HEK293 (cell line): ENCODE measurements around the gene SESN1.
"Not testable (repeated sequence)": the region's sequence is repeated elsewhere in the genome, so short reads cannot be mapped to it uniquely, and the experiment has no call there.

Experiments used
- CTCF ChIA-PET: fragments of 350-600 bp; formaldehyde crosslinking; extraction: SDS; loops from one replicate; lab custom pipeline; 2021; ENCODE audit warnings: antibody characterized with exemption; lab: Yijun Ruan, JAX
- POLR2A ChIA-PET: fragments of 300-600 bp; formaldehyde crosslinking; extraction: SDS; loops from one replicate; lab custom pipeline; 2020; ENCODE audit warnings: antibody characterized with exemption, inconsistent platforms; lab: Yijun Ruan, JAX
- H3K27ac ChIP-seq: fragments of 200-500 bp; sonication (Bioruptor generic); 2 replicates; pipeline ENCODE4 v1.5.1; 2014; ENCODE audit warnings: low read depth, low read length, control low read depth, inconsistent platforms; ENCODE audit errors: extremely low read depth
- H3K36me3 ChIP-seq, 2 experiments: fragments of 200-500 bp in 1 of 2; sonication (Bioruptor generic) in 1 of 2; 1 replicate in 1 of 2; 2 replicates in 1 of 2; pipeline ENCODE4 v1.5.1; 2014 to 2017; ENCODE audit warnings: inconsistent platforms in 2 of 2, low read length in 2 of 2; ENCODE audit not compliant: control insufficient read depth in 2 of 2, insufficient read depth in 1 of 2
- H3K4me1 ChIP-seq: fragments of 200-500 bp; sonication (Bioruptor generic); 2 replicates; pipeline ENCODE4 v1.5.1; 2014; ENCODE audit warnings: mild to moderate bottlenecking, low read length, inconsistent platforms; ENCODE audit not compliant: control insufficient read depth, insufficient read depth
- H3K4me3 ChIP-seq: 2 replicates; pipeline ENCODE4 v1.5.1; 2011; ENCODE audit warnings: low read depth, mild to moderate bottlenecking, control low read depth, low read length, moderate library complexity
- H3K9me3 ChIP-seq: fragments of 200-500 bp; sonication (Bioruptor generic); 2 replicates; pipeline ENCODE4 v1.5.1; 2014; ENCODE audit warnings: low read depth, low read length, inconsistent platforms; ENCODE audit not compliant: control insufficient read depth, insufficient read depth
- GLI2 ChIP-seq: fragments of 450-650 bp; formaldehyde crosslinking; IDR thresholded peaks from 2 replicates; pipeline ENCODE4; 2017; ENCODE audit warnings: missing biosample characterization, missing genetic modification characterization, low read depth, borderline replicate concordance
- GLIS2 ChIP-seq: fragments of 450-650 bp; formaldehyde crosslinking; IDR thresholded peaks from 2 replicates; pipeline ENCODE4 v1.5.1; 2016; ENCODE audit warnings: missing biosample characterization, missing genetic modification characterization
- OSR2 ChIP-seq: fragments of 450-650 bp; formaldehyde crosslinking; IDR thresholded peaks from 2 replicates; pipeline ENCODE4 v1.5.1; 2016; ENCODE audit warnings: missing biosample characterization, missing genetic modification characterization
- PRDM1 ChIP-seq: fragments of 450-650 bp; formaldehyde crosslinking; IDR thresholded peaks from 2 replicates; pipeline ENCODE4; 2016; ENCODE audit warnings: missing biosample characterization, missing genetic modification characterization
- PRDM6 ChIP-seq: fragments of 450-650 bp; formaldehyde crosslinking; IDR thresholded peaks from 2 replicates; pipeline ENCODE4 v1.5.1; 2017; ENCODE audit warnings: missing biosample characterization, missing genetic modification characterization
- SETDB1 ChIP-seq: IDR thresholded peaks from one replicate; pipeline ENCODE4 v1.6.1; 2017; ENCODE audit warnings: mild to moderate bottlenecking, low read length, moderate library complexity, mixed read lengths; ENCODE audit not compliant: insufficient read length
- ZBTB17 ChIP-seq: fragments of 450-650 bp; formaldehyde crosslinking; IDR thresholded peaks from 2 replicates; pipeline ENCODE4 v1.5.1; 2016; ENCODE audit warnings: missing biosample characterization, missing genetic modification characterization
- ZBTB48 ChIP-seq: fragments of 450-650 bp; formaldehyde crosslinking; IDR thresholded peaks from 2 replicates; pipeline ENCODE4 v1.5.1; 2016; ENCODE audit warnings: missing biosample characterization, missing genetic modification characterization
- ZFP69B ChIP-seq: fragments of 450-650 bp; formaldehyde crosslinking; IDR thresholded peaks from 2 replicates; pipeline ENCODE4 v1.5.1; 2016; ENCODE audit warnings: missing biosample characterization, missing genetic modification characterization
- ZNF114 ChIP-seq: fragments of 450-650 bp; formaldehyde crosslinking; IDR thresholded peaks from 2 replicates; pipeline ENCODE4 v1.5.0; 2017; ENCODE audit warnings: missing biosample characterization, missing genetic modification characterization
- ZNF133 ChIP-seq: fragments of 450-650 bp; formaldehyde crosslinking; IDR thresholded peaks from 2 replicates; pipeline ENCODE4 v1.5.1; 2016; ENCODE audit warnings: missing biosample characterization, missing genetic modification characterization
- ZNF157 ChIP-seq: fragments of 450-650 bp; formaldehyde crosslinking; IDR thresholded peaks from 2 replicates; pipeline ENCODE4 v1.5.1; 2016; ENCODE audit warnings: missing biosample characterization, missing genetic modification characterization
- ZNF184 ChIP-seq: fragments of 450-650 bp; IDR thresholded peaks from 2 replicates; pipeline ENCODE4 v1.5.1; 2018; ENCODE audit warnings: missing biosample characterization, mild to moderate bottlenecking, missing genetic modification characterization
- ZNF292 ChIP-seq: fragments of 450-650 bp; formaldehyde crosslinking; IDR thresholded peaks from 2 replicates; pipeline ENCODE4 v1.5.1; 2016; ENCODE audit warnings: low read depth, missing biosample characterization, missing genetic modification characterization, borderline replicate concordance
- ZNF335 ChIP-seq: fragments of 450-650 bp; formaldehyde crosslinking; conservative IDR thresholded peaks from 2 replicates; pipeline ENCODE4 v1.5.1; 2016; ENCODE audit warnings: missing biosample characterization, missing genetic modification characterization
- ZNF350 ChIP-seq: fragments of 450-650 bp; formaldehyde crosslinking; IDR thresholded peaks from 2 replicates; pipeline ENCODE4 v1.5.0; 2017; ENCODE audit warnings: missing biosample characterization, mild to moderate bottlenecking, missing genetic modification characterization
- ZNF394 ChIP-seq: fragments of 450-650 bp; formaldehyde crosslinking; IDR thresholded peaks from 2 replicates; pipeline ENCODE4 v1.5.1; 2016; ENCODE audit warnings: missing biosample characterization, missing genetic modification characterization, mild to moderate bottlenecking, moderate library complexity, borderline replicate concordance
- ZNF426 ChIP-seq: fragments of 450-650 bp; formaldehyde crosslinking; IDR thresholded peaks from 2 replicates; pipeline ENCODE4 v1.5.1; 2017; ENCODE audit warnings: missing biosample characterization, missing genetic modification characterization, mild to moderate bottlenecking, inconsistent platforms, moderate library complexity
- ZNF529 ChIP-seq: fragments of 450-650 bp; formaldehyde crosslinking; IDR thresholded peaks from 2 replicates; pipeline ENCODE4 v1.5.1; 2017; ENCODE audit warnings: missing genetic modification characterization, missing biosample characterization; ENCODE audit not compliant: insufficient replicate concordance
- ZNF558 ChIP-seq: fragments of 450-650 bp; formaldehyde crosslinking; IDR thresholded peaks from 2 replicates; pipeline ENCODE4 v1.5.1; 2016; ENCODE audit warnings: missing biosample characterization, missing genetic modification characterization
- ZNF600 ChIP-seq: fragments of 450-650 bp; formaldehyde crosslinking; IDR thresholded peaks from 2 replicates; pipeline ENCODE4 v1.5.1; 2016; ENCODE audit warnings: missing biosample characterization, missing genetic modification characterization
- ZNF629 ChIP-seq: fragments of 450-650 bp; formaldehyde crosslinking; IDR thresholded peaks from 2 replicates; pipeline ENCODE4 v1.5.1; 2017; ENCODE audit warnings: missing biosample characterization, missing genetic modification characterization
- ZNF660 ChIP-seq: fragments of 450-650 bp; IDR thresholded peaks from 2 replicates; pipeline ENCODE4 v1.5.1; 2018; ENCODE audit warnings: missing biosample characterization, mild to moderate bottlenecking, missing genetic modification characterization
- ZNF704 ChIP-seq: fragments of 450-650 bp; formaldehyde crosslinking; IDR thresholded peaks from 2 replicates; pipeline ENCODE4 v1.5.1; 2016; ENCODE audit warnings: missing biosample characterization, missing genetic modification characterization
- ZNF707 ChIP-seq: fragments of 450-650 bp; formaldehyde crosslinking; IDR thresholded peaks from 2 replicates; pipeline ENCODE4 v1.5.1; 2016; ENCODE audit warnings: missing biosample characterization, missing genetic modification characterization
- ZNF837 ChIP-seq: fragments of 450-650 bp; formaldehyde crosslinking; IDR thresholded peaks from 2 replicates; pipeline ENCODE4 v1.5.1; 2016; ENCODE audit warnings: missing biosample characterization, missing genetic modification characterization
- ZSCAN30 ChIP-seq: fragments of 450-650 bp; IDR thresholded peaks from 2 replicates; pipeline ENCODE4 v1.5.1; 2018; ENCODE audit warnings: missing biosample characterization, mild to moderate bottlenecking, missing genetic modification characterization, moderate library complexity

SESN1 gene

GRCh38 chr6:108983151-108983550 lies 111.5 kb downstream of the SESN1 start (continued):
- TF ChIP-seq ZNF114 (no peak), ZNF426 (tag by site-specific recombination) (no peak), ZNF335 (tag by site-specific recombination) (no peak), PRDM1 (tag by site-specific recombination) (no peak), PRDM6 (tag by site-specific recombination) (no peak), ZNF600 (no peak), ZBTB48 (tag by site-specific recombination) (no peak), ZNF133 (tag by site-specific recombination) (no peak), GLIS2 (tag by site-specific recombination) (no peak), ZNF704 (no peak), GLI2 (no peak)

- Histone ChIP-seq H3K4me1 (no peaks in the 10 kb centered on the region), H3K4me3 (no peak overlapping the region), H3K36me3 (peaks cover 6 to 19% of the 10 kb centered on the region in 2 experiments)
- CTCF ChIA-PET, result interaction anchor here (0.7 kb wide), 1 partner anchor 63 kb away, joined by 3 read pairs; no protein-coding TSS in a partner anchor
- TF ChIP-seq ZNF350 (tag by site-specific recombination), result 0 out of 2 replicates have a peak, but pooled peaks have one; percentile 6
- no peak for TF ChIP-seq GLIS2 (tag by site-specific recombination)
- peak; percentile 83 for TF ChIP-seq ZNF184 (tag by site-specific recombination)
- TF ChIP-seq, all 188 proteins: peak for 2
- Histone ChIP-seq H3K27ac (no peak overlapping the region), H3K9me3 (no peaks in the 10 kb centered on the region)
- POLR2A ChIA-PET, result interaction anchor here (0.7 kb wide), 2 partner anchors 266 to 1832 kb away, joined by 3 read pairs; no protein-coding TSS in a partner anchor
Observed at GRCh38 chr6:108982154-108983113, 112.2 kb downstream of the SESN1 start.

GRCh38 chr6:108978638-108979037 lies 116.0 kb downstream of the SESN1 start:
- CTCF ChIA-PET, result interaction anchor here (1.6 kb wide), 1 partner anchor 437 kb away, joined by 3 read pairs; no protein-coding TSS in a partner anchor
- H3K36me3 ChIP-seq, POLR2A ChIA-PET, H3K4me1 ChIP-seq, H3K9me3 ChIP-seq, H3K27ac ChIP-seq, H3K4me3 ChIP-seq: not testable (repeated sequence)
- TF ChIP-seq ZNF529 (tag by site-specific recombination), result peak; percentile 64

GRCh38 chr6:108974201-108974600 lies 120.4 kb downstream of the SESN1 start:
- no peaks in the 10 kb centered on the region for H3K36me3 ChIP-seq
- TF ChIP-seq ZNF394 (tag by site-specific recombination) (no peak), ZNF558 (tag by site-specific recombination) (no peak), ZNF707 (no peak), SETDB1 (no peak), ZBTB17 (tag by site-specific recombination) (no peak), ZNF660 (tag by site-specific recombination) (no peak), OSR2 (tag by site-specific recombination) (no peak), ZNF157 (tag by site-specific recombination) (no peak), ZSCAN30 (tag by site-specific recombination) (no peak), ZNF837 (no peak), ZNF292 (no peak), ZNF629 (no peak), ZFP69B (tag by site-specific recombination) (no peak)
- H3K4me1 ChIP-seq, result peaks cover 3% of the 10 kb centered on the region; the same call in 1 of the 2 replicates
- POLR2A ChIA-PET, result no interaction called here
- CTCF ChIA-PET, result interaction anchor here (1.8 kb wide), 1 partner anchor 99 kb away, joined by 6 read pairs; no protein-coding TSS in a partner anchor
- H3K4me3 ChIP-seq, result no peak overlapping the region
- no peaks in the 10 kb centered on the region for H3K9me3 ChIP-seq
- H3K27ac ChIP-seq, result no peak overlapping the region
